Mesendoderm (in vitro differentiated cells): ENCODE results near the gene FGD5.

ENCODE experiments used
- DNase-seq: peaks from one replicate; pipeline ENCODE4 v3.0.0; 2013
- H2AK5ac ChIP-seq: 2 replicates; pipeline ENCODE4 v1.6.1; 2013; ENCODE audit warnings: low read length, inconsistent platforms
- H2BK120ac ChIP-seq: 2 replicates; pipeline ENCODE4 v1.6.1; 2013; ENCODE audit warnings: low read depth, mild to moderate bottlenecking, low read length, moderate library complexity, mixed read lengths
- H2BK15ac ChIP-seq: replicated peaks from 2 replicates; pipeline ENCODE4 v1.6.1; 2013; ENCODE audit warnings: low read depth, mild to moderate bottlenecking, moderate library complexity
- H2BK5ac ChIP-seq: 2 replicates; pipeline ENCODE4 v1.6.1; 2013; ENCODE audit warnings: low read length, inconsistent platforms
- H3K18ac ChIP-seq: 2 replicates; pipeline ENCODE4 v1.6.1; 2013; ENCODE audit warnings: mild to moderate bottlenecking, low read length, mixed read lengths
- H3K23ac ChIP-seq: one replicate; pipeline ENCODE4 v1.6.1; 2013; ENCODE audit warnings: low read length
- H3K27ac ChIP-seq: 2 replicates; pipeline ENCODE4 v1.5.1; 2013; ENCODE audit warnings: low read depth, mild to moderate bottlenecking, inconsistent platforms, low read length, moderate library complexity
- H3K27me3 ChIP-seq: 2 replicates; pipeline ENCODE4 v1.6.1; 2013; ENCODE audit warnings: low read length, control low read depth, mild to moderate bottlenecking, inconsistent platforms; ENCODE audit not compliant: insufficient read depth, poor library complexity
- H3K36me3 ChIP-seq: 2 replicates; pipeline ENCODE4 v1.6.1; 2013; ENCODE audit warnings: low read length, inconsistent platforms; ENCODE audit not compliant: control insufficient read depth, insufficient read depth
- H3K4ac ChIP-seq: one replicate; pipeline ENCODE4 v1.6.1; 2013; ENCODE audit warnings: low read depth, mild to moderate bottlenecking, low read length, moderate library complexity
- H3K4me1 ChIP-seq: 2 replicates; pipeline ENCODE4 v1.6.1; 2013; ENCODE audit warnings: low read depth, low read length, inconsistent platforms; ENCODE audit not compliant: control insufficient read depth
- H3K4me2 ChIP-seq: 2 replicates; pipeline ENCODE4 v1.6.1; 2013; ENCODE audit warnings: low read length
- H3K4me3 ChIP-seq: 2 replicates; pipeline ENCODE4 v1.5.1; 2013; ENCODE audit warnings: mild to moderate bottlenecking, low read length
- H3K56ac ChIP-seq: one replicate; pipeline ENCODE4 v1.6.1; 2013; ENCODE audit warnings: low read length
- H3K79me1 ChIP-seq: 2 replicates; pipeline ENCODE4 v1.6.1; 2013; ENCODE audit warnings: low read length, inconsistent platforms
- H3K79me2 ChIP-seq: 2 replicates; pipeline ENCODE4 v1.6.1; 2013; ENCODE audit warnings: mild to moderate bottlenecking, low read length; ENCODE audit not compliant: control insufficient read depth, insufficient read depth
- H3K9ac ChIP-seq: 2 replicates; pipeline ENCODE4 v1.6.1; 2013; ENCODE audit warnings: low read length, inconsistent platforms
- H4K5ac ChIP-seq: one replicate; pipeline ENCODE4 v1.6.1; 2013; ENCODE audit warnings: low read length
- H4K8ac ChIP-seq: one replicate; pipeline ENCODE4 v1.6.1; 2013; ENCODE audit warnings: low read depth, mild to moderate bottlenecking, control low read depth, low read length, moderate library complexity
- WGBS: extraction: QIAGEN DNeasy Blood & Tissue Kit; methylation state at CpG from one replicate; pipeline ENCODE4 v1.1.7; 2013; ENCODE audit warnings: low lambda C conversion rate, missing lambda C conversion rate; ENCODE audit not compliant: insufficient coverage; ENCODE audit errors: extremely low coverage; 5-methylcytosine and 5-hydroxymethylcytosine counted together

FGD5 gene

GRCh38 chr3:14976317-14976716 lies 157.6 kb downstream of the FGD5 start:
- H3K79me2 ChIP-seq, result peaks cover 9% of the 10 kb centered on the region
- no peak overlapping the region for H2BK120ac ChIP-seq
- H3K9ac ChIP-seq, result no peak overlapping the region
- no peak overlapping the region for H4K5ac ChIP-seq
- H4K8ac ChIP-seq, result no peak overlapping the region
- H3K27ac ChIP-seq, result no peak overlapping the region
- no peak overlapping the region for H3K23ac ChIP-seq
- no peak overlapping the region for H3K4me2 ChIP-seq
- no peak for DNase-seq
- H3K4me1 ChIP-seq, result no peaks in the 10 kb centered on the region
- WGBS, result no CpG with 5 or more reads among the region's 1 CpG
- no peak overlapping the region for H2AK5ac ChIP-seq
- no peak overlapping the region for H3K56ac ChIP-seq
- no peak overlapping the region for H3K4me3 ChIP-seq
- H2BK5ac ChIP-seq, result no peak overlapping the region
- H2BK15ac ChIP-seq, result no peak overlapping the region
- H3K79me1 ChIP-seq, result peaks cover 10% of the 10 kb centered on the region
- H3K27me3 ChIP-seq, result no peaks in the 10 kb centered on the region
- no peaks in the 10 kb centered on the region for H3K36me3 ChIP-seq
- no peak overlapping the region for H3K4ac ChIP-seq
- no peak overlapping the region for H3K18ac ChIP-seq

GRCh38 chr3:14980689-14981088 lies 161.9 kb downstream of the FGD5 start:
- no peak overlapping the region for H3K27ac ChIP-seq
- H3K79me2 ChIP-seq, result peaks cover 8% of the 10 kb centered on the region

More at GRCh38 chr3:14980689-14981088, 161.9 kb downstream of the FGD5 start:
- no peak overlapping the region for H3K4me3 ChIP-seq
- H3K4me1 ChIP-seq, result no peaks in the 10 kb centered on the region
- no peaks in the 10 kb centered on the region for H3K27me3 ChIP-seq
- H3K9ac ChIP-seq, result no peak overlapping the region
- no peaks in the 10 kb centered on the region for H3K36me3 ChIP-seq
- H4K5ac ChIP-seq, result no peak overlapping the region
- DNase-seq, result no peak
- no peak overlapping the region for H3K4me2 ChIP-seq
- no peak overlapping the region for H4K8ac ChIP-seq
- no peak overlapping the region for H3K4ac ChIP-seq
- no peak overlapping the region for H3K56ac ChIP-seq
- no peak overlapping the region for H2AK5ac ChIP-seq
- WGBS, result no CpG with 5 or more reads among the region's 4 CpGs
- H2BK120ac ChIP-seq, result no peak overlapping the region
- no peak overlapping the region for H2BK15ac ChIP-seq
- no peak overlapping the region for H3K23ac ChIP-seq
- H3K79me1 ChIP-seq, result peaks cover 9% of the 10 kb centered on the region
- H2BK5ac ChIP-seq, result no peak overlapping the region
- H3K18ac ChIP-seq, result no peak overlapping the region
